SU-DHL-6 (cell line): ENCODE measurements around the gene PHTF1.

Experiments
- CTCF ChIP-seq: fragments of 200-600 bp; sonication (generic); IDR thresholded peaks from one replicate; pipeline ENCODE4 v1.5.1; 2017; ENCODE audit warnings: antibody characterized with exemption, mild to moderate bottlenecking, low read length, moderate library complexity; ENCODE audit not compliant: insufficient read depth, poor library complexity, severe bottlenecking
- EZH2phosphoT487 ChIP-seq: fragments of 200-600 bp; sonication (generic), shearing (Covaris generic); conservative IDR thresholded peaks from 2 replicates; pipeline ENCODE4 v1.6.1; 2018; ENCODE audit warnings: mild to moderate bottlenecking, antibody characterized with exemption, low read length, moderate library complexity, mixed read lengths

- TF ChIP-seq CTCF (no peak), EZH2phosphoT487 (no peak)
Observed at GRCh38 chr1:113686891-113687618, 72.2 kb downstream of the PHTF1 start.
